ENCODE results near the gene MIR17HG. TPM values are rescaled to one million over a fixed set of nuclear protein-coding genes. Genes with fewer than 3 reads are reported as not detected.

MIR17HG gene
- 0.74 to 1.7 TPM (median 1.1 TPM) in 5 replicates for total RNA-seq (2022; extraction: Qiagen RNA extraction)

DNA sequence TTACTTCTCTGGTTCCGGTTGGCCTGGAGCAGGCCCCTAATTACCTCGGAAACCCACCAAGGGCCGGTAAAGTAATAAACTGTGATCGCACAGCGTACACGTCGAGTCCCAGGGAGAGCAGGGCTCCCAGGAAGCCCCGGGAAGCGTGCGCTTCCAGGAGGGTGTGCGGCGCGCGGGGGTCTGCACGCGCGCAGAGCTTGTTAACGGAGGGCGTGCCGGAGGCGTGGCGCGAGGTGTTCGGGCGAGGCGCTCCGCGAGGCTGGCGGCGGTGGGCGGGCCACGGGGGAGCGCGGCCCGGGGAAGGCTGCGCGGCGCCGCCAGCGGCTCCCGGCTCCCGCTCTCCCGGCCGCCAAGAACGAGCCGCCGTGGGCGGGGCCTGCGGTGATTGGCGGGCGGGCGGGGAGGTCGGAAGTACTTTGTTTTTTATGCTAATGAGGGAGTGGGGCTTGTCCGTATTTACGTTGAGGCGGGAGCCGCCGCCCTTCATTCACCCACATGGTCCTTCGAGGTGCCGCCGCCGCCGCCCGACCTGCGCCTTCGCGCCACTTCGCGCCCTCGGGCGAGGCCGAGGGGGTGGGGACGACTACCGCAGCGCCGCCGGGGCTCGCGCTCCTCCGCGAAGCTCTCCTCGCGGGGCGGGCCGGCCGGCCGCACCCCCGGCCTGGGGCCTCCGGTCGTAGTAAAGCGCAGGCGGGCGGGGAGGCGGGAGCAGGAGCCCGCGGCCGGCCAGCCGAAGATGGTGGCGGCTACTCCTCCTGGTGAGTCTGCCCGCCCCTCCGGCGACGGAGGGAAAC, at the start of gene MIR17HG:
Gene MIR17HG (plus strand): TSS at position 486 of the 794 bp plus-strand sequence.

DNA sequence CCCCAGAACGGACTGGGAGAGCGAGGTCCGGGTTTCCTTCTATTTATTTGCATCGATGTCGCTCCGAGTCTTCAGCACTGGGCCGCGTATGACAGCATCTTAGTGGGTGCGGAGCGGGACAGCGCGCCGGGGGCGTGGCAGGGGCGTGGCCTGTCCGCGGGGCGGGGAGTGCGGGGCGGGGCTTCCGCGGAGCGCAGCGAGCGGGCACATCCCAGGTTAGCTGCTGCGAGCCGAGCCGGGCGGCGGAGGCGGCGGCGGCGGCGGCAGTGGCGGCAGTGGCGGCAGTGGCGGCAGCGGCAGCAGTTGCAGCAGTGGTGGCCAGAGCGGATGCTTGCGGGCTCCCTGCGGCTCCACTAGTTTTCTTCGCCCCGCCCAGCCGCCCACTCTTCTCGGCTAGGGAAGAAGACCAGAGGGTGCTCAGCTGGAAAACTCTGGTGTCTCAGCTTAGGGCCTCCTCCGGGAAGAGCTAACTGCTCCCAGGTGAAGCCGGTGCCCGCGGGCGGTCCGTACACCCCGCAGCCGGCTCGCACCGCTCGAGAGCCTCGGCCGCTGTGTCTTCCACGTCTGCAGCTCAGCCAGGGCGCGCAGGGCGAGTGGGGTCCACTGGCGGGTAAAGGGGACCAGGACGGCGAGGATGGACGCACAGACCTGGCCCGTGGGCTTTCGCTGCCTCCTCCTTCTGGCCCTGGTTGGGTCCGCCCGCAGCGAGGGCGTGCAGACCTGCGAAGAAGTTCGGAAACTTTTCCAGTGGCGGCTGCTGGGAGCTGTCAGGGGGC, 51.1 kb downstream of the MIR17HG start, which contains the start of gene GPC5:
Gene GPC5 (plus strand): TSS at position 209 of the 776 bp plus-strand sequence.

Other genes starting within 250 kb of the MIR17HG start
- gene GPC5, start 50.9 kb downstream of the MIR17HG start, total RNA-seq (2022; extraction: Qiagen RNA extraction): 0.03 TPM in 1 of 5 replicates, not detected in the others

Measured in A549 treated with AZD2906 at 1 μM for 4 hours (cell line).